Measurements from ENCODE around the gene HAUS8. TPM values are rescaled to one million over a fixed set of nuclear protein-coding genes. Genes with fewer than 3 reads are reported as not detected.

The HAUS8 gene
- total and polyA plus RNA-seq, 2 of the 8 experiments (the other 6 are each of a cell fraction or from before 2014, with no cell fraction given): 18.4 to 23.2 TPM

DNA sequence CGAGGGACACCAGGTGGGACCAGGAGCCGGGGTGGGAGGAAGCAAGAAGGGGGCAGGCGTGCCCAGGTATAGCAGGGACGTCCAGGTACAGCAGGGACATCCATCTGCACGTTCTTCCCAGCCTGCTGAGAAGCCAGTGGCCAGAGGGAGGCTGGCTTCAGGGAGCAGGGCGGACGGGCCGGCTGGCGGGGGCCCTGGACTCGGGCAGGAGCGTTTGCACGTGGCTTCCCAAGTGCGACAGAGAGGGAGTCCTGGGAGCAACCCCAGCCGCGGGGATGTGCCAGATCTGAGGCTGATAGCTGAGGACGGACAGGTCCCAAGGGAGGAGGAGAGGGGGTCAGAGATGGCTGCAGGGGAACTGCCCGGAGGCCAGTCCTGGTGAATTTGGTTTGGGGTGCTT is 37.0 kb upstream of the HAUS8 start (continued):
- TF ChIP-seq, protein P1, sequence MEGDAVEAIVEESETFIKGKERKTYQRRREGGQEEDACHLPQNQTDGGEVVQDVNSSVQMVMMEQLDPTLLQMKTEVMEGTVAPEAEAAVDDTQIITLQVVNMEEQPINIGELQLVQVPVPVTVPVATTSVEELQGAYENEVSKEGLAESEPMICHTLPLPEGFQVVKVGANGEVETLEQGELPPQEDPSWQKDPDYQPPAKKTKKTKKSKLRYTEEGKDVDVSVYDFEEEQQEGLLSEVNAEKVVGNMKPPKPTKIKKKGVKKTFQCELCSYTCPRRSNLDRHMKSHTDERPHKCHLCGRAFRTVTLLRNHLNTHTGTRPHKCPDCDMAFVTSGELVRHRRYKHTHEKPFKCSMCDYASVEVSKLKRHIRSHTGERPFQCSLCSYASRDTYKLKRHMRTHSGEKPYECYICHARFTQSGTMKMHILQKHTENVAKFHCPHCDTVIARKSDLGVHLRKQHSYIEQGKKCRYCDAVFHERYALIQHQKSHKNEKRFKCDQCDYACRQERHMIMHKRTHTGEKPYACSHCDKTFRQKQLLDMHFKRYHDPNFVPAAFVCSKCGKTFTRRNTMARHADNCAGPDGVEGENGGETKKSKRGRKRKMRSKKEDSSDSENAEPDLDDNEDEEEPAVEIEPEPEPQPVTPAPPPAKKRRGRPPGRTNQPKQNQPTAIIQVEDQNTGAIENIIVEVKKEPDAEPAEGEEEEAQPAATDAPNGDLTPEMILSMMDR (IDR thresholded peaks at IDR 0.05; ENCODE audit: control extremely low read depth in 1 of 3, insufficient read depth in 1 of 3, low read depth in 1 of 3, low read length in 3 of 3): no peak
- TF ChIP-seq CREB1 (IDR thresholded peaks at IDR 0.05) (no peak), TBP (IDR thresholded peaks at IDR 0.05; ENCODE audit: low read depth, low read length) (no peak), JUN (IDR thresholded peaks at IDR 0.05; ENCODE audit: low read depth, low read length) (no peak), GABPA (IDR thresholded peaks at IDR 0.05; ENCODE audit: borderline replicate concordance, insufficient read depth, low read length) (no peak), TCF12 (IDR thresholded peaks at IDR 0.05; ENCODE audit: low read depth, low read length) (no peak), ASH2L (IDR thresholded peaks at IDR 0.05; ENCODE audit: low read length) (no peak), SIRT6 (IDR thresholded peaks at IDR 0.05; ENCODE audit: low read length) (no peak), JUND (IDR thresholded peaks at IDR 0.05; ENCODE audit: low read length) (no peak), RNF2 (IDR thresholded peaks at IDR 0.05; ENCODE audit: borderline replicate concordance, low read depth, low read length, missing control alignments, poor library complexity, severe bottlenecking) (no peak), RFX5 (IDR thresholded peaks at IDR 0.05; ENCODE audit: borderline replicate concordance, low read depth, low read length) (no peak), RXRA (IDR thresholded peaks at IDR 0.05; ENCODE audit: insufficient read depth, low read depth, low read length) (no peak)

Measured in H1 (cell line).